IPS-20b (cell line): ENCODE results near the gene MRPL52.
"Not testable (repeated sequence)": the region's sequence is repeated elsewhere in the genome, so short reads cannot be mapped to it uniquely, and the experiment has no call there.

Source experiments
- H3K27ac ChIP-seq: one replicate; pipeline ENCODE4 v1.5.1; 2013; ENCODE audit warnings: low read length
- H3K27me3 ChIP-seq: 2 replicates; pipeline ENCODE4 v1.6.1; 2013; ENCODE audit warnings: mild to moderate bottlenecking, low read length, inconsistent platforms; ENCODE audit not compliant: insufficient read depth
- H3K36me3 ChIP-seq: 2 replicates; pipeline ENCODE4 v1.6.1; 2013; ENCODE audit warnings: low read depth, mild to moderate bottlenecking, inconsistent platforms, low read length, moderate library complexity; ENCODE audit not compliant: insufficient read depth
- H3K4me1 ChIP-seq: 2 replicates; pipeline ENCODE4 v1.6.1; 2013; ENCODE audit warnings: mild to moderate bottlenecking, control low read depth, inconsistent platforms, low read length, moderate library complexity; ENCODE audit not compliant: insufficient read depth
- H3K4me3 ChIP-seq: 2 replicates; pipeline ENCODE4 v1.5.1; 2013; ENCODE audit warnings: mild to moderate bottlenecking, low read length, inconsistent platforms
- H3K9ac ChIP-seq: 2 replicates; pipeline ENCODE4 v1.6.1; 2013; ENCODE audit warnings: low read depth, mild to moderate bottlenecking, inconsistent platforms, low read length, moderate library complexity
- H3K9me3 ChIP-seq: 2 replicates; pipeline ENCODE4 v1.6.1; 2013; ENCODE audit warnings: mild to moderate bottlenecking, low read depth, low read length, inconsistent platforms; ENCODE audit not compliant: insufficient read depth

Gene MRPL52

GRCh38 chr14:22813145-22813544, 16.5 kb upstream of the MRPL52 start:
- Histone ChIP-seq H3K27me3 (no peaks in the 10 kb centered on the region), H3K4me1 (no peaks in the 10 kb centered on the region; the same call in 1 of the 2 replicates), H3K9ac (no peak overlapping the region), H3K4me3 (no peak overlapping the region), H3K9me3 (no peaks in the 10 kb centered on the region), H3K27ac (no peak overlapping the region), H3K36me3 (no peaks in the 10 kb centered on the region)

GRCh38 chr14:22814373-22814772, 15.3 kb upstream of the MRPL52 start:
- no peak overlapping the region for H3K27ac ChIP-seq

GRCh38 chr14:22814941-22815713, 14.6 kb upstream of the MRPL52 start, which contains the start of gene SLC7A7:
Gene SLC7A7 (minus strand): TSS chr14:22815435. CDS start chr14:22813398, 2,037 bp downstream.
- Histone ChIP-seq H3K9ac (peak within 1 kb of the TSS; percentile 33; the same call in 1 of the 2 replicates), H3K4me1 (peaks cover 10% of the 10 kb centered on the region), H3K27ac (no peak within 1 kb of the TSS), H3K27me3 (no peaks in the 10 kb centered on the region), H3K9me3 (no peaks in the 10 kb centered on the region), H3K4me3 (no peak within 1 kb of the TSS), H3K36me3 (no peaks in the 10 kb centered on the region)

More at GRCh38 chr14:22814373-22814772, 15.3 kb upstream of the MRPL52 start:
- Histone ChIP-seq H3K4me3 (no peak overlapping the region), H3K27me3 (no peaks in the 10 kb centered on the region), H3K9me3 (no peaks in the 10 kb centered on the region), H3K4me1 (peaks cover 5% of the 10 kb centered on the region; the same call in 1 of the 2 replicates), H3K9ac (no peak overlapping the region), H3K36me3 (no peaks in the 10 kb centered on the region)

GRCh38 chr14:22819151-22819988, 10.3 kb upstream of the MRPL52 start:
- Histone ChIP-seq H3K27me3 (peaks cover 8% of the 10 kb centered on the region; the same call in 1 of the 2 replicates), H3K4me3 (peak overlapping the region; percentile 19), H3K36me3 (no peaks in the 10 kb centered on the region), H3K27ac (peak overlapping the region; percentile 10), H3K9ac (peak overlapping the region; percentile 1; the same call in 1 of the 2 replicates), H3K4me1 (peaks cover 27% of the 10 kb centered on the region), H3K9me3 (no peaks in the 10 kb centered on the region)

- no peaks in the 10 kb centered on the region for H3K36me3 ChIP-seq
- H3K27me3 ChIP-seq, result peaks cover 8% of the 10 kb centered on the region; the same call in 1 of the 2 replicates
- H3K4me3 ChIP-seq, result peak overlapping the region; percentile 27; the same call in 1 of the 2 replicates
- H3K9ac ChIP-seq, result no peak overlapping the region
- H3K4me1 ChIP-seq, result peaks cover 32% of the 10 kb centered on the region
- no peak overlapping the region for H3K27ac ChIP-seq
- no peaks in the 10 kb centered on the region for H3K9me3 ChIP-seq
Observed at GRCh38 chr14:22820731-22821130, 9.0 kb upstream of the MRPL52 start.

- Histone ChIP-seq H3K4me3 (peak overlapping the region; percentile 88), H3K27ac (no peak overlapping the region)
Observed at GRCh38 chr14:22821193-22822015, 8.3 kb upstream of the MRPL52 start.

GRCh38 chr14:22822016-22822570, 7.6 kb upstream of the MRPL52 start:
- Histone ChIP-seq H3K27ac (peak overlapping the region; percentile 98), H3K4me1 (peaks cover 32% of the 10 kb centered on the region)

More at GRCh38 chr14:22821193-22822015, 8.3 kb upstream of the MRPL52 start:
- H3K9me3 ChIP-seq, result no peaks in the 10 kb centered on the region
- H3K27me3 ChIP-seq, result peaks cover 8% of the 10 kb centered on the region; the same call in 1 of the 2 replicates
- H3K9ac ChIP-seq, result peak overlapping the region; percentile 98; the same call in 1 of the 2 replicates
- H3K36me3 ChIP-seq, result no peaks in the 10 kb centered on the region
- H3K4me1 ChIP-seq, result peaks cover 32% of the 10 kb centered on the region

GRCh38 chr14:22822571-22823098, 7.1 kb upstream of the MRPL52 start:
- Histone ChIP-seq H3K4me1 (peaks cover 32% of the 10 kb centered on the region), H3K27ac (peak overlapping the region; percentile 98), H3K36me3 (no peaks in the 10 kb centered on the region), H3K27me3 (peaks cover 8% of the 10 kb centered on the region; the same call in 1 of the 2 replicates), H3K9me3 (no peaks in the 10 kb centered on the region), H3K4me3 (peak overlapping the region; percentile 88), H3K9ac (peak overlapping the region; percentile 98)

More at GRCh38 chr14:22822016-22822570, 7.6 kb upstream of the MRPL52 start:
- peaks cover 8% of the 10 kb centered on the region; the same call in 1 of the 2 replicates for H3K27me3 ChIP-seq
- H3K9me3 ChIP-seq, result no peaks in the 10 kb centered on the region
- H3K36me3 ChIP-seq, result no peaks in the 10 kb centered on the region
- H3K9ac ChIP-seq, result peak overlapping the region; percentile 98
- H3K4me3 ChIP-seq, result peak overlapping the region; percentile 88

GRCh38 chr14:22824711-22825359, 4.9 kb upstream of the MRPL52 start:
- peaks cover 8% of the 10 kb centered on the region; the same call in 1 of the 2 replicates for H3K27me3 ChIP-seq
- no peaks in the 10 kb centered on the region for H3K36me3 ChIP-seq
- no peak overlapping the region for H3K9ac ChIP-seq
- H3K4me3 ChIP-seq, result no peak overlapping the region
- peaks cover 24% of the 10 kb centered on the region for H3K4me1 ChIP-seq
- no peaks in the 10 kb centered on the region for H3K9me3 ChIP-seq
- no peak overlapping the region for H3K27ac ChIP-seq

GRCh38 chr14:22829076-22829660, 519 bp upstream of the MRPL52 start:
- H3K4me1 ChIP-seq, H3K9me3 ChIP-seq, H3K27me3 ChIP-seq, H3K27ac ChIP-seq: not testable (repeated sequence)
- Histone ChIP-seq H3K36me3 (peaks cover 24% of the 10 kb centered on the region), H3K4me3 (peak overlapping the region; percentile 85; the same call in 1 of the 2 replicates), H3K9ac (peak overlapping the region; percentile 93; the same call in 1 of the 2 replicates)
